ENCODE measurements around the gene OVAAL.
"Not testable (repeated sequence)": the region's sequence is repeated elsewhere in the genome, so short reads cannot be mapped to it uniquely, and the experiment has no call there.

OVAAL gene

GRCh38 chr1:180544050-180544449 lies 14.7 kb upstream of the OVAAL start:
- Histone ChIP-seq H3K9me3 (ENCODE audit: control insufficient read depth, low read length) (no peaks in the 10 kb centered on the region), H3K36me3 (ENCODE audit: control insufficient read depth, insufficient read depth, low read length) (no peaks in the 10 kb centered on the region), H3K9ac (ENCODE audit: low read length) (no peak overlapping the region), H3K4me1 (ENCODE audit: control insufficient read depth, insufficient read depth, low read length) (no peaks in the 10 kb centered on the region), H3K27me3 (ENCODE audit: control insufficient read depth, insufficient read depth, low read length) (no peaks in the 10 kb centered on the region), H3K4me3 (ENCODE audit: low read length) (no peak overlapping the region)

- H3K36me3 ChIP-seq (ENCODE audit: control insufficient read depth, insufficient read depth, low read length) = no peaks in the 10 kb centered on the region
- H3K4me1 ChIP-seq (ENCODE audit: control insufficient read depth, insufficient read depth, low read length) = no peaks in the 10 kb centered on the region
- H3K9ac ChIP-seq (ENCODE audit: low read length) = no peak overlapping the region
- H3K27me3 ChIP-seq (ENCODE audit: control insufficient read depth, insufficient read depth, low read length) = no peaks in the 10 kb centered on the region
- no peak overlapping the region for H3K4me3 ChIP-seq (ENCODE audit: low read length)
- H3K9me3 ChIP-seq (ENCODE audit: control insufficient read depth, low read length) = no peaks in the 10 kb centered on the region
These were observed 12.8 kb upstream of the OVAAL start for GRCh38 chr1:180545991-180546390.

GRCh38 chr1:180548686-180549317 lies 10.0 kb upstream of the OVAAL start:
- Histone ChIP-seq H3K9me3 (ENCODE audit: control insufficient read depth, low read length) (no peaks in the 10 kb centered on the region), H3K4me1 (ENCODE audit: control insufficient read depth, insufficient read depth, low read length) (no peaks in the 10 kb centered on the region), H3K9ac (ENCODE audit: low read length) (no peak overlapping the region), H3K36me3 (ENCODE audit: control insufficient read depth, insufficient read depth, low read length) (no peaks in the 10 kb centered on the region), H3K4me3 (ENCODE audit: low read length) (no peak overlapping the region), H3K27me3 (ENCODE audit: control insufficient read depth, insufficient read depth, low read length) (no peaks in the 10 kb centered on the region)

- H3K4me1 ChIP-seq (ENCODE audit: control insufficient read depth, insufficient read depth, low read length); H3K36me3 ChIP-seq (ENCODE audit: control insufficient read depth, insufficient read depth, low read length); H3K9ac ChIP-seq (ENCODE audit: low read length); H3K4me3 ChIP-seq (ENCODE audit: low read length); H3K27me3 ChIP-seq (ENCODE audit: control insufficient read depth, insufficient read depth, low read length); H3K9me3 ChIP-seq (ENCODE audit: control insufficient read depth, low read length): not testable (repeated sequence)
These were observed 9.0 kb upstream of the OVAAL start for GRCh38 chr1:180549770-180550169.

GRCh38 chr1:180550241-180550640 lies 8.5 kb upstream of the OVAAL start:
- no peaks in the 10 kb centered on the region for H3K4me1 ChIP-seq (ENCODE audit: control insufficient read depth, insufficient read depth, low read length)
- no peak overlapping the region for H3K4me3 ChIP-seq (ENCODE audit: low read length)
- H3K9me3 ChIP-seq (ENCODE audit: control insufficient read depth, low read length) = no peaks in the 10 kb centered on the region
- H3K27me3 ChIP-seq (ENCODE audit: control insufficient read depth, insufficient read depth, low read length) = no peaks in the 10 kb centered on the region
- no peak overlapping the region for H3K9ac ChIP-seq (ENCODE audit: low read length)
- H3K36me3 ChIP-seq (ENCODE audit: control insufficient read depth, insufficient read depth, low read length) = no peaks in the 10 kb centered on the region

- Histone ChIP-seq H3K4me3 (ENCODE audit: low read length) (no peak overlapping the region), H3K9ac (ENCODE audit: low read length) (no peak overlapping the region), H3K4me1 (ENCODE audit: control insufficient read depth, insufficient read depth, low read length) (no peaks in the 10 kb centered on the region), H3K27me3 (ENCODE audit: control insufficient read depth, insufficient read depth, low read length) (no peaks in the 10 kb centered on the region), H3K9me3 (ENCODE audit: control insufficient read depth, low read length) (no peaks in the 10 kb centered on the region), H3K36me3 (ENCODE audit: control insufficient read depth, insufficient read depth, low read length) (no peaks in the 10 kb centered on the region)
These were observed 6.8 kb upstream of the OVAAL start for GRCh38 chr1:180551997-180552396.

- H3K4me1 ChIP-seq (ENCODE audit: control insufficient read depth, insufficient read depth, low read length); H3K4me3 ChIP-seq (ENCODE audit: low read length); H3K27me3 ChIP-seq (ENCODE audit: control insufficient read depth, insufficient read depth, low read length); H3K9me3 ChIP-seq (ENCODE audit: control insufficient read depth, low read length); H3K9ac ChIP-seq (ENCODE audit: low read length); H3K36me3 ChIP-seq (ENCODE audit: control insufficient read depth, insufficient read depth, low read length): not testable (repeated sequence)
These were observed 5.7 kb upstream of the OVAAL start for GRCh38 chr1:180553046-180553445.

GRCh38 chr1:180555411-180555810 lies 3.4 kb upstream of the OVAAL start:
- Histone ChIP-seq H3K36me3 (ENCODE audit: control insufficient read depth, insufficient read depth, low read length) (no peaks in the 10 kb centered on the region), H3K27me3 (ENCODE audit: control insufficient read depth, insufficient read depth, low read length) (no peaks in the 10 kb centered on the region), H3K9me3 (ENCODE audit: control insufficient read depth, low read length) (no peaks in the 10 kb centered on the region), H3K9ac (ENCODE audit: low read length) (no peak overlapping the region), H3K4me3 (ENCODE audit: low read length) (no peak overlapping the region), H3K4me1 (ENCODE audit: control insufficient read depth, insufficient read depth, low read length) (no peaks in the 10 kb centered on the region)

GRCh38 chr1:180560200-180560867 lies 1.6 kb downstream of the OVAAL start:
- Histone ChIP-seq H3K27me3 (ENCODE audit: control insufficient read depth, insufficient read depth, low read length) (no peaks in the 10 kb centered on the region), H3K36me3 (ENCODE audit: control insufficient read depth, insufficient read depth, low read length) (no peaks in the 10 kb centered on the region), H3K4me1 (ENCODE audit: control insufficient read depth, insufficient read depth, low read length) (peaks cover 10% of the 10 kb centered on the region)

GRCh38 chr1:180560868-180561600 lies 2.3 kb downstream of the OVAAL start:
- no peaks in the 10 kb centered on the region for H3K9me3 ChIP-seq (ENCODE audit: control insufficient read depth, low read length)
- H3K4me3 ChIP-seq (ENCODE audit: low read length) = no peak overlapping the region
- no peak overlapping the region for H3K9ac ChIP-seq (ENCODE audit: low read length)
- no peaks in the 10 kb centered on the region for H3K36me3 ChIP-seq (ENCODE audit: control insufficient read depth, insufficient read depth, low read length)
- peaks cover 10% of the 10 kb centered on the region for H3K4me1 ChIP-seq (ENCODE audit: control insufficient read depth, insufficient read depth, low read length)
- H3K27me3 ChIP-seq (ENCODE audit: control insufficient read depth, insufficient read depth, low read length) = no peaks in the 10 kb centered on the region

More at GRCh38 chr1:180560200-180560867, 1.6 kb downstream of the OVAAL start:
- H3K9me3 ChIP-seq (ENCODE audit: control insufficient read depth, low read length) = no peaks in the 10 kb centered on the region
- H3K9ac ChIP-seq (ENCODE audit: low read length) = no peak overlapping the region
- H3K4me3 ChIP-seq (ENCODE audit: low read length) = no peak overlapping the region

GRCh38 chr1:180562640-180563025 lies 3.9 kb downstream of the OVAAL start:
- peaks cover 10% of the 10 kb centered on the region for H3K4me1 ChIP-seq (ENCODE audit: control insufficient read depth, insufficient read depth, low read length)
- H3K9ac ChIP-seq (ENCODE audit: low read length) = no peak overlapping the region
- no peak overlapping the region for H3K4me3 ChIP-seq (ENCODE audit: low read length)
- no peaks in the 10 kb centered on the region for H3K9me3 ChIP-seq (ENCODE audit: control insufficient read depth, low read length)
- H3K36me3 ChIP-seq (ENCODE audit: control insufficient read depth, insufficient read depth, low read length) = no peaks in the 10 kb centered on the region
- no peaks in the 10 kb centered on the region for H3K27me3 ChIP-seq (ENCODE audit: control insufficient read depth, insufficient read depth, low read length)

- Histone ChIP-seq H3K9ac (ENCODE audit: low read length) (no peak overlapping the region), H3K36me3 (ENCODE audit: control insufficient read depth, insufficient read depth, low read length) (no peaks in the 10 kb centered on the region), H3K9me3 (ENCODE audit: control insufficient read depth, low read length) (no peaks in the 10 kb centered on the region), H3K27me3 (ENCODE audit: control insufficient read depth, insufficient read depth, low read length) (no peaks in the 10 kb centered on the region), H3K4me1 (ENCODE audit: control insufficient read depth, insufficient read depth, low read length) (peaks cover 10% of the 10 kb centered on the region), H3K4me3 (ENCODE audit: low read length) (no peak overlapping the region)
These were observed 4.5 kb downstream of the OVAAL start for GRCh38 chr1:180563026-180563827.
